Measurements from ENCODE around the gene PRKAR2A. TPM values are rescaled to one million over a fixed set of nuclear protein-coding genes. Genes with fewer than 3 reads are reported as not detected.

The PRKAR2A gene
- total RNA-seq, 2 donors from 2014 or later: 26.8 to 28.5 TPM

DNA sequence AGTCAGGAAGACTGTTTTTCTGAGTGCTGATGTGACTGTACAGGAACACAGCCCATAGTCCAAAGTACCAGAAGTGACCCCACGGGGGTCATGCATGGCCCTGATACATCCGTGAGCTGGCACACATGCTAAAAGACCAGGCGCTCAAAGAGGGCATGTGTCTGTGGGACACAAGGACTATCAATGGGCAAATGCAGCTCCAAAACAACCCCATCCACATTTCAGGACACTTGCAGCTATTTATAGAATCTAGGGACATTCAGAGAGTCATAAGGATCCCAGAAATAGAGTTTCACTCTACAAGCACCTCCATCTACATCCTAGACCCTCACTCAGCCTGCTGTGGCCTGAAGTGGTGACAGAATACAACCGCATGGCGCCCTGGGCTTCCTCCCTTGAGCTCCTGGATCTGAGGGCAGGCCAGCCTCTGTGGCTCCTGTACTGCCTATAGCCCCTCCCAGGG, 34.0 kb upstream of the PRKAR2A start:
- DNase-seq (ENCODE audit: low spot score): no peak
- Histone ChIP-seq H3K36me3 (peaks cover 36% of the 10 kb centered on the region), H3K27ac (peak overlapping the region; percentile 11 to 33), H3K4me1 (no peaks in the 10 kb centered on the region), H3K4me3 (no peak overlapping the region), H3K27me3 (no peaks in the 10 kb centered on the region), H3K9me3 (no peaks in the 10 kb centered on the region)
- TF ChIP-seq, protein P1, sequence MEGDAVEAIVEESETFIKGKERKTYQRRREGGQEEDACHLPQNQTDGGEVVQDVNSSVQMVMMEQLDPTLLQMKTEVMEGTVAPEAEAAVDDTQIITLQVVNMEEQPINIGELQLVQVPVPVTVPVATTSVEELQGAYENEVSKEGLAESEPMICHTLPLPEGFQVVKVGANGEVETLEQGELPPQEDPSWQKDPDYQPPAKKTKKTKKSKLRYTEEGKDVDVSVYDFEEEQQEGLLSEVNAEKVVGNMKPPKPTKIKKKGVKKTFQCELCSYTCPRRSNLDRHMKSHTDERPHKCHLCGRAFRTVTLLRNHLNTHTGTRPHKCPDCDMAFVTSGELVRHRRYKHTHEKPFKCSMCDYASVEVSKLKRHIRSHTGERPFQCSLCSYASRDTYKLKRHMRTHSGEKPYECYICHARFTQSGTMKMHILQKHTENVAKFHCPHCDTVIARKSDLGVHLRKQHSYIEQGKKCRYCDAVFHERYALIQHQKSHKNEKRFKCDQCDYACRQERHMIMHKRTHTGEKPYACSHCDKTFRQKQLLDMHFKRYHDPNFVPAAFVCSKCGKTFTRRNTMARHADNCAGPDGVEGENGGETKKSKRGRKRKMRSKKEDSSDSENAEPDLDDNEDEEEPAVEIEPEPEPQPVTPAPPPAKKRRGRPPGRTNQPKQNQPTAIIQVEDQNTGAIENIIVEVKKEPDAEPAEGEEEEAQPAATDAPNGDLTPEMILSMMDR (IDR thresholded peaks at IDR 0.05): no peak

DNA sequence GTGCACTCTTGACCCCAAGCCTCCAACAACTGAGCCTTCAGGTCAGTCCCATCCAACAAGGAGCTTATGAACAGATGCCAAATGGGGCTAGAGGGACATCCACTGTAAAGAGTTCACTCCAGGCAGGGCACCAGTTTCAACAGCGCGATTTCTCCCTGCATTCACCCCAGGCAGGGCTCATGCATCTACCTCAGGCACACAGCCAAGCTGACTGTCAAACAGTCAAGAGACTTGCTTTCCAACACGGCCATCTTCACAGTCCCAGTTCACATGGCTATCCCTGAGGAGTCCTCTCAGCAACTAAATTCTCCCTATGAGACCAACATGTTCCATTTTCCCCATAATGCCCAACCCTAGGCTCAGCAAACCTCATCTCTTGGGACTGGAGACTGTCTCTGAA, 33.3 kb upstream of the PRKAR2A start:
- DNase-seq (ENCODE audit: low spot score): no peak
- TF ChIP-seq, protein P1 (IDR thresholded peaks at IDR 0.05): no peak
- Histone ChIP-seq H3K4me3 (no peak overlapping the region), H3K36me3 (peaks cover 36% of the 10 kb centered on the region), H3K27ac (peak overlapping the region; percentile 21 to 33), H3K27me3 (no peaks in the 10 kb centered on the region), H3K9me3 (no peaks in the 10 kb centered on the region), H3K4me1 (no peaks in the 10 kb centered on the region)

- Histone ChIP-seq H3K36me3 (peaks cover 41% of the 10 kb centered on the region), H3K4me1 (no peaks in the 10 kb centered on the region), H3K27ac (no peak overlapping the region), H3K27me3 (no peaks in the 10 kb centered on the region), H3K9me3 (no peaks in the 10 kb centered on the region), H3K4me3 (no peak overlapping the region)
- TF ChIP-seq, protein P1 (IDR thresholded peaks at IDR 0.05): no peak
- DNase-seq (ENCODE audit: low spot score): no peak
Measured at GRCh38 chr3:48879994-48880377, 32.3 kb upstream of the PRKAR2A start.

DNA sequence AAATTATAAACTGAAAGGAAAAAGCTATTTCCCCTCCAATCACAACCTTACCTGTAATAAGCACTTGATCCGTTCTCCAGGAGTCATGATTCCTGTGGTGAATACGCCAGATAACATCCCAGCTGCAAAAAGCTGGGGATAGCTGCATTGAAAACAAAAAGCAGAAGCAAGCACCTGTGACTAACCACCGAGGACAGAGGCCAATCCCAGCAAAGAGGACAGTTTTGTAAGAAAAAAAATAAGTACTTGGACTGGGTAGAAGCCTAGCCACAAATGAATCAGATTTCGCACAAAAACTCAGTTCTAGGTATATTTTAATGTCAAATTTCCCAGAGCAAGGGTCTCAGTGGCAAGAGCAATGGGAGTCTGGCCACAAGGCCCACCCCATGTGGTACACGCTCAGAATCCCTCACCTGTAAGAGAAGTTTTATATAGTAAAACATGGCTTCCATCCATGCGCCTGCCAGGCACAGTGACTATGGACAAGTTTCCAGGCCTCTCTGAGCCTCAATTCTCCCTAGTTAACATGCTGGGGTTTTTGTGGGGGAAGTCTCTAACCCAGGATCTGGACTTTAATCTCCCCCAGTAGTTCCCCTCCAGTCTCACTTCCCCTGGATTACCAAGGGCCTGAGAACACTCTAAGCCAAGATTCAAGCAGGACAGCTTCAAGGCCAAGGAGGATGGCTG, 31.8 kb upstream of the PRKAR2A start:
- peaks cover 40% of the 10 kb centered on the region for H3K36me3 ChIP-seq
- no peaks in the 10 kb centered on the region for H3K27me3 ChIP-seq
- no peaks in the 10 kb centered on the region for H3K9me3 ChIP-seq
- H3K27ac ChIP-seq: no peak overlapping the region
- H3K4me3 ChIP-seq: no peak overlapping the region
- DNase-seq (ENCODE audit: low spot score): no peak
- no peaks in the 10 kb centered on the region for H3K4me1 ChIP-seq
- TF ChIP-seq, protein P1 (IDR thresholded peaks at IDR 0.05): no peak

DNA sequence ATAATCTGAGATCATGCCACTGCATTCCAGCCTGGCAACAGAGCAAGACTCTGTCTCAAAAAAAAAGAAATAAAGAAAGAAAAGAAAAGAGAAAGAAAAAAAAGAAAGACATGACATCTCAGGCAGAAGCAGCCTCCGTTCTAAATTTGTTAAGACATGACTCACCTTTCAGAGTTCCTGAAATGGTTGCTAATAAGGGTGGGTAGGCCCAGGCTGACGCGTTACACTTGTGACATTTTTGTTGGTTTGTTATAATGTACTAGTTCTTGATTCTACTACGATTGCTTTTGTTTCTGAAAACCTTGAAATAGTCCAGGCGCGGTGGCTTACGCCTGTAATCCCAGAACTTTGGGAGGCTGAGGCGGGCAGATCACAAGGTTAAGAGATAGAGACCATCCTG, 30.0 kb upstream of the PRKAR2A start:
- H3K36me3 ChIP-seq: peaks cover 42% of the 10 kb centered on the region
- H3K4me3 ChIP-seq: no peak overlapping the region
- no peak for DNase-seq (ENCODE audit: low spot score)
- no peaks in the 10 kb centered on the region for H3K27me3 ChIP-seq
- H3K27ac ChIP-seq: no peak overlapping the region
- TF ChIP-seq, protein P1 (IDR thresholded peaks at IDR 0.05): no peak
- no peaks in the 10 kb centered on the region for H3K9me3 ChIP-seq
- no peaks in the 10 kb centered on the region for H3K4me1 ChIP-seq

GRCh38 chr3:48863122-48863521, 15.4 kb upstream of the PRKAR2A start:
- DNase-seq (ENCODE audit: low spot score): no peak
- no peaks in the 10 kb centered on the region for H3K27me3 ChIP-seq
- TF ChIP-seq, protein P1 (IDR thresholded peaks at IDR 0.05): no peak
- no peaks in the 10 kb centered on the region for H3K4me1 ChIP-seq
- H3K27ac ChIP-seq: no peak overlapping the region
- H3K4me3 ChIP-seq: no peak overlapping the region
- no peaks in the 10 kb centered on the region for H3K9me3 ChIP-seq
- peaks cover 40% of the 10 kb centered on the region for H3K36me3 ChIP-seq
